Measurements from ENCODE around the gene ODAD4. TPM values are rescaled to one million over a fixed set of nuclear protein-coding genes. Genes with fewer than 3 reads are reported as not detected.

The ODAD4 gene
- total RNA-seq, 4 donors from 2014 or later = 0.32 to 0.55 TPM; not detected in 2

DNA sequence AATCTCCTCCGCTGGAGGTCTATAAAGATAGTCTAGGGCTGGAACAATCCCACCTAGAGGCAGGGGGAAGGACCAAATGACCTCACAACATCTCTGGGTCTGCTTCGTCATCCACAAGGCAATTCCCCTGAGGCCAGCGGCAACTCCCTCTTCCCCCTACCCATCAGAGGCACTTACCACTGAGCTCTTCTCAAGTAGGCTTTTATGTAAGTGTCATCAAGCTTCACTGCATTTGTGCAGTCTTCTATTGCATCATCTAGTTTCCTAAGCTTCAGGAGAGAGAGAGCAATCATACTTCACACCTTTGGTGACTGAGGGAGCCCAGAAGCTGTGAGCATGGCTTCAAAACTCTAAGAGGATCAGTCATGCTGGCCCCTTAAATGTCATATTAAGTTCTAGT is 57.2 kb downstream of the ODAD4 start:
- in situ Hi-C loops (cut with MboI; ENCODE audit: low pct_ligation_motif_present in 1 of 4, low pct_unique_long_range_greater_than_20kb in 1 of 4, low sequenced_read_pairs in 3 of 4) (no loop called here), intact Hi-C loops (cut with DNase I; ENCODE audit: low total_unique reads) (no loop called here)
- WGBS, 2 donors (ENCODE audit: low coverage in 1 of 2) = 84% methylated on average over 3 of the region's 3 CpGs; no CpG with 5 or more reads in 1 of the 2 donors
- no peak for TF ChIP-seq EP300 (IDR thresholded peaks at IDR 0.05; ENCODE audit: low read depth)
- TF ChIP-seq, protein P1, sequence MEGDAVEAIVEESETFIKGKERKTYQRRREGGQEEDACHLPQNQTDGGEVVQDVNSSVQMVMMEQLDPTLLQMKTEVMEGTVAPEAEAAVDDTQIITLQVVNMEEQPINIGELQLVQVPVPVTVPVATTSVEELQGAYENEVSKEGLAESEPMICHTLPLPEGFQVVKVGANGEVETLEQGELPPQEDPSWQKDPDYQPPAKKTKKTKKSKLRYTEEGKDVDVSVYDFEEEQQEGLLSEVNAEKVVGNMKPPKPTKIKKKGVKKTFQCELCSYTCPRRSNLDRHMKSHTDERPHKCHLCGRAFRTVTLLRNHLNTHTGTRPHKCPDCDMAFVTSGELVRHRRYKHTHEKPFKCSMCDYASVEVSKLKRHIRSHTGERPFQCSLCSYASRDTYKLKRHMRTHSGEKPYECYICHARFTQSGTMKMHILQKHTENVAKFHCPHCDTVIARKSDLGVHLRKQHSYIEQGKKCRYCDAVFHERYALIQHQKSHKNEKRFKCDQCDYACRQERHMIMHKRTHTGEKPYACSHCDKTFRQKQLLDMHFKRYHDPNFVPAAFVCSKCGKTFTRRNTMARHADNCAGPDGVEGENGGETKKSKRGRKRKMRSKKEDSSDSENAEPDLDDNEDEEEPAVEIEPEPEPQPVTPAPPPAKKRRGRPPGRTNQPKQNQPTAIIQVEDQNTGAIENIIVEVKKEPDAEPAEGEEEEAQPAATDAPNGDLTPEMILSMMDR (IDR thresholded peaks at IDR 0.05) = no peak
- Histone ChIP-seq H3K36me3 (peaks cover 0 to 60% (median 22%) of the 10 kb centered on the region in 4 donors), H3K27ac (no peak overlapping the region), H3K27me3 (no peaks in the 10 kb centered on the region), H3K9me3 (no peaks in the 10 kb centered on the region), H3K4me3 (no peak overlapping the region), H3K4me1 (peaks cover 3 to 27% (median 9%) of the 10 kb centered on the region in 4 donors)
- DNase-seq = no peak

DNA sequence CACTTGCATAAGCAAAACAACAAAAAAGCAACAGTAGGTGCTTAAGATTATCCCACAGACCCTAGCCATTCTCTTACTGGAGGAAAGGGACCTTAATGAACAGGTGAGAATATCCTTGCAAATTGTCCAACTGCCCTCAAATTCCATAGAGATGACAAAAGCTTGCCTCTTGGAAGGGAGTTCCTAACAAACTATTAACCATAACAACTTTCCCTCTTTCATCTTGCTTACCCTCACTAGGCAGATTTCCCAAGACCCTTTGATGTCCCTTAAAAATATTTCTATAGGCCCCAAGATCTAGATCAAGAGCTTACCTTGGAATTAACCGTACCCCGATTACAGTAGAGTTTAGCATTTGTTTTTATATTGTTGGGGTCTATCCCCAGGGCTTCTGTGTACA is 58.0 kb downstream of the ODAD4 start:
- intact Hi-C loops (cut with DNase I; ENCODE audit: low total_unique reads) = no loop called here
- H3K27me3 ChIP-seq = no peaks in the 10 kb centered on the region
- TF ChIP-seq, protein P1 (IDR thresholded peaks at IDR 0.05) = no peak
- TF ChIP-seq POLR2A (IDR thresholded peaks at IDR 0.05) (no peak), POLR2AphosphoS5 (IDR thresholded peaks at IDR 0.05) (no peak), EP300 (IDR thresholded peaks at IDR 0.05; ENCODE audit: low read depth) (no peak)
- no peak overlapping the region for H3K4me3 ChIP-seq
- in situ Hi-C loops (cut with MboI; ENCODE audit: low pct_ligation_motif_present in 1 of 4, low pct_unique_long_range_greater_than_20kb in 1 of 4, low sequenced_read_pairs in 3 of 4) = no loop called here
- H3K4me1 ChIP-seq = peaks cover 3 to 27% (median 9%) of the 10 kb centered on the region in 4 donors
- no peak overlapping the region for H3K27ac ChIP-seq
- 95 to 100% methylated on average over 2 of the region's 2 CpGs for WGBS, 2 donors (ENCODE audit: low coverage in 1 of 2)
- no peaks in the 10 kb centered on the region for H3K9me3 ChIP-seq
- DNase-seq = no peak
- peaks cover 0 to 62% (median 23%) of the 10 kb centered on the region in 4 donors for H3K36me3 ChIP-seq

DNA sequence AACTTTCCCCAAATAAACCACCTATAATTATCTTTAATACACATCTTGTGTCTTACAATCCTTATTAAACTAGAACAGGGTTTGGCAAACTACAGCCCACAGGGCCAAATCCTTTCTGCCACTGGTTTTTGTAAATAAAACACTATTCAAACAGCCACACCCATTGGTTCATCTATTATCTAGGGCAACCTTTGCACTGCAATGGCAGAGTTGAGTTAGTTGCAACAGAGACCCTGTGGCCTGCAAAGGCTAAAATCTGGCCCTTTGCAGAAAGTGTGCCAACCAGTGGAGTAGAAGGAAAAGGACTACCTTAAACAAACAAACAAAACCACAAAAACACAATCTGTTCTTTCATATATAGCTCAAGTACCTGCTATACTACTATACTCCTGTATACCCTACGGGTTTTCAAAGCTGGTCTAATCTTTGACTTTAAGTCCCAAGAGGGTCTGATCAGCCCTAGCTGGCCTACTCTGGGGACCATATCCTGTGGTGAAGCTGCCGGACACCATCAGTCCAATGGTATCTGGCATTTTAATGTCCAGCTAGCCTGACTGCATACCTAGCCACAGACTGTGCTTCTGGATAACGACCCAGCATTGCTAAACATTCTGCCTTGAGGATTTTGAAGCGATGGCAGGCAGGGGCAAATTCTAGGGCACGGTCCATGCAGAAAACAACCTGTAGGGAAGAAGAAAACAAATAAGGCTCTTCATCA is 59.4 kb downstream of the ODAD4 start:
- peak overlapping the region; percentile 18 to 62 (median 51) for H3K27ac ChIP-seq

DNA sequence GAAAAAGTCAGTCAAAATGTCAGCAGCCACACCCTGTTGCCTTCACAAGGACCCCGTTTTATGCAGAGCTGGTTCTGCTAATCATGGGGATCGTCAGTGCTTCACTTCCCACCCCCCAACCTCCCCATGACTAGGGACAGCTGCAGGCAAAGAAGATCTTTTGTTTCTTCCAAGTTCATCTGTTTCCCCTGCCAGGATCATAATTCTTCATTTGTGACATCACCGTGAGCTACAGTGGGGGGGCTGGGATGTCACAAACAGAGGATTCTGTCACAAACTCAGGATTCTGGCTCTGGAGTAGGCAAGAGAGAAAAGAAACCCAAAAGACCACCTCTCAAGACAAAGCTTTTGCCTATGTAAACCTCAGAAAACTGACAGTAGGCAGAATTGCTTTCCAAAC is 62.2 kb downstream of the ODAD4 start:
- peak overlapping the region in 2 of 4 donors; percentile 4 to 9 for H3K27ac ChIP-seq
- in situ Hi-C loops (cut with MboI; ENCODE audit: low pct_ligation_motif_present in 1 of 4, low pct_unique_long_range_greater_than_20kb in 1 of 4, low sequenced_read_pairs in 3 of 4) = no loop called here
- no peak for DNase-seq
- no peaks in the 10 kb centered on the region for H3K27me3 ChIP-seq
- H3K9me3 ChIP-seq = no peaks in the 10 kb centered on the region
- no peak overlapping the region for H3K4me3 ChIP-seq
- peaks cover 3 to 27% (median 9%) of the 10 kb centered on the region in 4 donors for H3K4me1 ChIP-seq
- no peak for TF ChIP-seq EP300 (IDR thresholded peaks at IDR 0.05; ENCODE audit: low read depth)
- TF ChIP-seq, protein P1 (IDR thresholded peaks at IDR 0.05) = no peak
- TF ChIP-seq POLR2AphosphoS5 (IDR thresholded peaks at IDR 0.05) = no peak
- no peak for TF ChIP-seq POLR2A (IDR thresholded peaks at IDR 0.05)
- H3K36me3 ChIP-seq = peaks cover 0 to 61% (median 29%) of the 10 kb centered on the region in 4 donors
- WGBS, 2 donors (ENCODE audit: low coverage in 1 of 2) = 58 to 88% methylated on average over 3 of the region's 3 CpGs
- intact Hi-C loops (cut with DNase I; ENCODE audit: low total_unique reads) = no loop called here

More for the DNA sequence above, 59.4 kb downstream of the ODAD4 start:
- in situ Hi-C loops (cut with MboI; ENCODE audit: low pct_ligation_motif_present in 1 of 4, low pct_unique_long_range_greater_than_20kb in 1 of 4, low sequenced_read_pairs in 3 of 4) (no loop called here), intact Hi-C loops (cut with DNase I; ENCODE audit: low total_unique reads) (no loop called here)
- H3K4me3 ChIP-seq = no peak overlapping the region
- WGBS, 2 donors (ENCODE audit: low coverage in 1 of 2) = 66 to 78% methylated on average over 3 to 5 of the region's 5 CpGs
- H3K9me3 ChIP-seq = no peaks in the 10 kb centered on the region
- no peak for DNase-seq
- TF ChIP-seq EP300 (IDR thresholded peaks at IDR 0.05; ENCODE audit: low read depth) (no peak), POLR2AphosphoS5 (IDR thresholded peaks at IDR 0.05) (no peak), POLR2A (IDR thresholded peaks at IDR 0.05) (no peak)
- TF ChIP-seq, protein P1 (IDR thresholded peaks at IDR 0.05) = no peak
- peaks cover 3 to 27% (median 9%) of the 10 kb centered on the region in 4 donors for H3K4me1 ChIP-seq
- H3K27me3 ChIP-seq = no peaks in the 10 kb centered on the region
- H3K36me3 ChIP-seq = peaks cover 0 to 61% (median 24%) of the 10 kb centered on the region in 4 donors
